RWPE1 (cell line): Measurements from ENCODE around the gene HOXB7.

Experiments used
- CTCF ChIA-PET: fragments of 350-600 bp; sonication (Branson Sonifier 250); formaldehyde crosslinking; extraction: SDS; loops from one replicate; lab custom pipeline; 2021; lab: Yijun Ruan, JAX
- POLR2A ChIA-PET: fragments of 400-600 bp; formaldehyde crosslinking; extraction: SDS; loops from one replicate; lab custom pipeline; 2020; ENCODE audit warnings: antibody characterized with exemption; ENCODE audit not compliant: low non-redundant PET; lab: Yijun Ruan, JAX
- DNase-seq: peaks from one replicate; pipeline ENCODE4 v3.0.0; 2012; ENCODE audit warnings: low spot score
- H3K27ac ChIP-seq: fragments of 450-650 bp; 2 replicates; pipeline ENCODE4 v1.5.1; 2017
- CTCF ChIP-seq: fragments of 450-650 bp; conservative IDR thresholded peaks from 2 replicates; pipeline ENCODE4 v1.5.1; 2017; ENCODE audit warnings: low read depth, mild to moderate bottlenecking

Gene HOXB7

GRCh38 chr17:48592057-48592514, 18.7 kb downstream of the HOXB7 start:
- no peak overlapping the region for H3K27ac ChIP-seq
- CTCF ChIA-PET, result interaction anchor here (1.4 kb wide), 1 partner anchor 10 kb away, joined by 4 read pairs; no protein-coding TSS in a partner anchor
- no peak for TF ChIP-seq CTCF
- DNase-seq, result no peak
- POLR2A ChIA-PET, result no interaction called here

GRCh38 chr17:48591255-48592056, 19.4 kb downstream of the HOXB7 start:
- CTCF ChIA-PET, result interaction anchor here (0.7 to 1.4 kb wide), 2 partner anchors 11 to 374 kb away, joined by 4 to 8 read pairs; no protein-coding TSS in a partner anchor

GRCh38 chr17:48590607-48591161, 20.1 kb downstream of the HOXB7 start:
- no peak overlapping the region for H3K27ac ChIP-seq
- CTCF ChIA-PET, result interaction anchor here (0.6 kb wide), 1 partner anchor 162 kb away, joined by 3 read pairs; no protein-coding TSS in a partner anchor
- TF ChIP-seq CTCF, result no peak
- POLR2A ChIA-PET, result no interaction called here
- DNase-seq, result no peak

More at GRCh38 chr17:48591255-48592056, 19.4 kb downstream of the HOXB7 start:
- no peak for TF ChIP-seq CTCF
- POLR2A ChIA-PET, result no interaction called here
- H3K27ac ChIP-seq, result no peak overlapping the region
- no peak for DNase-seq

- CTCF ChIA-PET, result interaction anchor here (0.6 kb wide), 1 partner anchor 162 kb away, joined by 3 read pairs; no protein-coding TSS in a partner anchor
- POLR2A ChIA-PET, result no interaction called here
- no peak for DNase-seq
- no peak within 1 kb of the TSS for H3K27ac ChIP-seq
- no peak for TF ChIP-seq CTCF
Measured at GRCh38 chr17:48589831-48590606, 20.8 kb downstream of the HOXB7 start, which contains the start of gene HOXB3. TSS of gene HOXB3 (minus strand) at chr17:48590241. CDS start at chr17:48552474, 37,767 bp downstream.

GRCh38 chr17:48589060-48589830, 21.6 kb downstream of the HOXB7 start:
- H3K27ac ChIP-seq, result no peak overlapping the region
- POLR2A ChIA-PET, result no interaction called here
- CTCF ChIA-PET, result interaction anchor here (0.7 to 2.8 kb wide), 4 partner anchors 25 to 253 kb away, joined by 3 to 9 read pairs (median 6); no protein-coding TSS in a partner anchor
- no peak for TF ChIP-seq CTCF
- DNase-seq, result no peak
